Stimulated activated CD8-positive, alpha-beta memory T cell treated with anti-CD3 and anti-CD28 coated beads, Interleukin-15, amount 100 ng/mL, for 1 hour (primary cell): ENCODE measurements around the gene TBC1D30.

Source experiments
- DNase-seq: peaks from one replicate; pipeline ENCODE4 v3.0.0-alpha.2; 2020; ENCODE audit warnings: low read depth

TBC1D30 gene

GRCh38 chr12:64912516-64913255 is 88.2 kb downstream of the TBC1D30 start:
- DNase-seq, result no peak

DNA sequence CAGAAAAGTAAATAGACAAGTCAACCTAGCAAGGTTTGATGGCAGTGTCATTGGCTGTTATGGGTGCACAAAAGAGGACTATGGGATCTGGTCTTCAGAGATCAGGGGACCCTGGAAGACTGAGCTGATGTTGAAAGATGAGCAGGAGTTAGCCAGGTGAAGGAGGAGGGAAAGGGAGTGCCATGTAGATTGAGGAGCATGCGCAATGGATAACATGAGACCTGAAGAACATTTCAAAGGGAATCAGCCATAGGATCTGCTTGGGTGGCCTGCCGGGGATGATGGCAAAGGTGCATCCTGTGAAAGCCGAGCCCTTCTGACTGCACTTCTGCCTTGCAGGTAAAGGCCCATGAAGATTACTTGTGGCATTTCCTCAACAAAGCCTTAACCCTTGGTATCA is 90.8 kb downstream of the TBC1D30 start:
- no peak for DNase-seq

GRCh38 chr12:64916411-64917261 is 92.2 kb downstream of the TBC1D30 start:
- DNase-seq, result no peak

- DNase-seq, result no peak
Measured at GRCh38 chr12:64918344-64918743, 93.9 kb downstream of the TBC1D30 start.

GRCh38 chr12:64918801-64919200 is 94.4 kb downstream of the TBC1D30 start:
- DNase-seq, result no peak

DNA sequence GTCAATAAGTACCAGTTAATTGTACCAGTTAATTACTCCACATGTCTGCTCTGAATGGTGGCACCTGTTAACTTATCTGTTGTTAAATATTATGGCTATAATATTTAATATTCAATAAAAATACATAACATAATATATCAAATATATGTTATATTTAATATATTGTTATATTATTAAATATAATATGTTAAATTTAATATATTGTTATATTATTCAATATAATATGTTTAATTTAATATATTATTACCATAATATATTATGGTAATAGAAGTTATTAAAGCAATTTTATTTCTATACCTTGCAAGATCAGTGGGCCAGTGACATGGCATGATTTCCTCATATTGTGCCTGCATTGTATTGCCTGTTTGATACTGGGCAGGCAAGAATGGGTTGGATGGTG is 98.4 kb downstream of the TBC1D30 start:
- no peak for DNase-seq

GRCh38 chr12:64923536-64923935 is 99.1 kb downstream of the TBC1D30 start:
- DNase-seq, result no peak
